CD4-positive, alpha-beta T cell (primary cell): ENCODE measurements around the gene MIR17HG. TPM values are rescaled to one million over a fixed set of nuclear protein-coding genes. Genes with fewer than 3 reads are reported as not detected.

Source experiments
- ATAC-seq: fragments of 200-7000 bp; cut with Tn5 transposase; one replicate; pipeline ENCODE4 v1.10.0; 2022; ENCODE audit warnings: mild to moderate bottlenecking; ENCODE audit not compliant: poor library complexity
- CTCF ChIA-PET: fragments of 350-600 bp; sonication (Branson Sonifier 250); formaldehyde crosslinking; loops from one replicate; lab custom pipeline; 2021; ENCODE audit warnings: antibody characterized with exemption, inconsistent platforms; lab: Charles Lee
- POLR2A ChIA-PET: fragments of 350-600 bp; sonication (Branson Sonifier 250); formaldehyde crosslinking; loops from one replicate; lab custom pipeline; 2021; ENCODE audit warnings: antibody characterized with exemption, inconsistent platforms; lab: Charles Lee
- DNase-seq, 14 experiments: peaks; one replicate each; pipeline ENCODE4 v3.0.0-alpha.2; 2013 to 2020; ENCODE audit warnings: mixed read lengths in 2 of 14
- H3K27ac ChIP-seq, 2 donors: one replicate each; pipeline versions ENCODE4 v1.5.1 to v1.7.0; 2013; ENCODE audit warnings: low read length in 2 of 2, low read depth in 1 of 2, mild to moderate bottlenecking in 1 of 2
- H3K27me3 ChIP-seq, 2 experiments: 1 replicate in 1 of 2; 2 replicates in 1 of 2; pipeline versions ENCODE4 v1.6.1 to v1.7.0; 2013; ENCODE audit warnings: low read length in 2 of 2, control low read depth in 1 of 2, mild to moderate bottlenecking in 1 of 2, moderate library complexity in 1 of 2; ENCODE audit not compliant: insufficient read depth in 2 of 2, control insufficient read depth in 1 of 2
- H3K36me3 ChIP-seq: one replicate; pipeline ENCODE4 v1.6.1; 2013; ENCODE audit warnings: low read length, control low read depth; ENCODE audit not compliant: insufficient read depth
- H3K4me1 ChIP-seq: one replicate; pipeline ENCODE4 v1.6.1; 2013; ENCODE audit warnings: low read length, control low read depth; ENCODE audit not compliant: insufficient read depth
- H3K4me3 ChIP-seq: one replicate; pipeline ENCODE4 v1.5.1; 2013; ENCODE audit warnings: mild to moderate bottlenecking, low read length, moderate library complexity
- H3K9me3 ChIP-seq, 2 experiments: 1 replicate in 1 of 2; 2 replicates in 1 of 2; pipeline versions ENCODE4 v1.6.1 to v1.7.0; 2013; ENCODE audit warnings: low read length in 2 of 2, mild to moderate bottlenecking in 2 of 2, control low read depth in 1 of 2, moderate library complexity in 1 of 2; ENCODE audit not compliant: control insufficient read depth in 1 of 2, insufficient read depth in 1 of 2
- H3K27ac Mint-ChIP-seq: one replicate; pipeline ENCODE4 v1.8.0; 2020; ENCODE audit warnings: mixed read lengths
- H3K27me3 Mint-ChIP-seq: one replicate; pipeline ENCODE4 v1.8.0; 2021; ENCODE audit warnings: mixed read lengths
- H3K36me3 Mint-ChIP-seq: one replicate; pipeline ENCODE4 v1.8.0; 2021; ENCODE audit warnings: low read depth, mixed read lengths
- H3K4me1 Mint-ChIP-seq: one replicate; pipeline ENCODE4 v1.8.0; 2021; ENCODE audit warnings: low read depth, mixed read lengths
- H3K4me3 Mint-ChIP-seq: one replicate; pipeline ENCODE4 v1.8.0; 2020; ENCODE audit warnings: mild to moderate bottlenecking, mixed read lengths
- H3K9me3 Mint-ChIP-seq: one replicate; pipeline ENCODE4 v1.8.0; 2020; ENCODE audit warnings: mixed read lengths
- intact Hi-C, 2 experiments: fragments of 100-400 bp; cut with DNase I in 1 of 2; cut with micrococcal nuclease in 1 of 2; formaldehyde crosslinking; loops; one replicate each; pipeline versions ENCODE4 v1.15.1 to v1.9.0; 2023 to 2025; cut with DNase I, micrococcal nuclease
- total RNA-seq, 174 experiments: library from RNA in 2 of 174; stranded (reverse) in 2 of 174; gene quantifications; one replicate each; pipeline ENCODE4 v1.2.3 and lab custom pipeline; 2021 to 2026
- TF ChIP-seq, protein P1 (sequence below): fragments of 200-600 bp; IDR thresholded peaks from one replicate; pipeline ENCODE4 v1.8.0; 2022; ENCODE audit warnings: antibody characterized with exemption, mild to moderate bottlenecking

The MIR17HG gene
- total RNA-seq, 2 experiments from 2014 or later = 6.0 to 6.6 TPM

- no peak overlapping the region for H3K27ac ChIP-seq
- TF ChIP-seq, protein P1, sequence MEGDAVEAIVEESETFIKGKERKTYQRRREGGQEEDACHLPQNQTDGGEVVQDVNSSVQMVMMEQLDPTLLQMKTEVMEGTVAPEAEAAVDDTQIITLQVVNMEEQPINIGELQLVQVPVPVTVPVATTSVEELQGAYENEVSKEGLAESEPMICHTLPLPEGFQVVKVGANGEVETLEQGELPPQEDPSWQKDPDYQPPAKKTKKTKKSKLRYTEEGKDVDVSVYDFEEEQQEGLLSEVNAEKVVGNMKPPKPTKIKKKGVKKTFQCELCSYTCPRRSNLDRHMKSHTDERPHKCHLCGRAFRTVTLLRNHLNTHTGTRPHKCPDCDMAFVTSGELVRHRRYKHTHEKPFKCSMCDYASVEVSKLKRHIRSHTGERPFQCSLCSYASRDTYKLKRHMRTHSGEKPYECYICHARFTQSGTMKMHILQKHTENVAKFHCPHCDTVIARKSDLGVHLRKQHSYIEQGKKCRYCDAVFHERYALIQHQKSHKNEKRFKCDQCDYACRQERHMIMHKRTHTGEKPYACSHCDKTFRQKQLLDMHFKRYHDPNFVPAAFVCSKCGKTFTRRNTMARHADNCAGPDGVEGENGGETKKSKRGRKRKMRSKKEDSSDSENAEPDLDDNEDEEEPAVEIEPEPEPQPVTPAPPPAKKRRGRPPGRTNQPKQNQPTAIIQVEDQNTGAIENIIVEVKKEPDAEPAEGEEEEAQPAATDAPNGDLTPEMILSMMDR = no peak
- Mint-ChIP-seq H3K36me3 (no peaks in the 10 kb centered on the region), H3K27ac (no peak overlapping the region), H3K4me3 (no peak overlapping the region), H3K27me3 (no peaks in the 10 kb centered on the region), H3K9me3 (no peaks in the 10 kb centered on the region), H3K4me1 (peaks cover 13% of the 10 kb centered on the region)
- DNase-seq = peak in 4 of 14 experiments; percentile 12 to 50 (median 20)
- no peak overlapping the region for H3K4me3 ChIP-seq
- H3K36me3 ChIP-seq = no peaks in the 10 kb centered on the region
- peaks cover 4% of the 10 kb centered on the region for H3K4me1 ChIP-seq
- peak; percentile 41 for ATAC-seq
- CTCF ChIA-PET = no interaction called here
- intact Hi-C loops = no loop called here
- no peaks in the 10 kb centered on the region for H3K9me3 ChIP-seq
- POLR2A ChIA-PET = interaction anchor here (0.8 kb wide), 1 partner anchor 24 kb away, joined by 3 read pairs; the partner anchor contains the start of gene MIR17HG
- no peaks in the 10 kb centered on the region for H3K27me3 ChIP-seq
Observed at GRCh38 chr13:91323349-91323748, 24.1 kb upstream of the MIR17HG start.

- no peaks in the 10 kb centered on the region for H3K27me3 ChIP-seq
- H3K36me3 ChIP-seq = no peaks in the 10 kb centered on the region
- intact Hi-C loops = no loop called here
- peaks cover 4% of the 10 kb centered on the region for H3K27me3 Mint-ChIP-seq
- ATAC-seq (no peak), DNase-seq (no peak)
- peaks cover 13% of the 10 kb centered on the region for H3K4me1 Mint-ChIP-seq
- H3K36me3 Mint-ChIP-seq = no peaks in the 10 kb centered on the region
- no peak overlapping the region for H3K4me3 ChIP-seq
- POLR2A ChIA-PET = interaction anchor here (0.6 to 1.1 kb wide), 2 partner anchors 12 to 14 kb away, joined by 3 read pairs; no protein-coding TSS in a partner anchor
- H3K27ac Mint-ChIP-seq = no peak overlapping the region
- TF ChIP-seq, protein P1 = no peak
- CTCF ChIA-PET = no interaction called here
- no peak overlapping the region for H3K4me3 Mint-ChIP-seq
- H3K4me1 ChIP-seq = peaks cover 4% of the 10 kb centered on the region
- H3K27ac ChIP-seq = no peak overlapping the region
- H3K9me3 Mint-ChIP-seq = no peaks in the 10 kb centered on the region
- no peaks in the 10 kb centered on the region for H3K9me3 ChIP-seq
Observed at GRCh38 chr13:91326146-91326545, 21.3 kb upstream of the MIR17HG start.

- Histone ChIP-seq H3K4me3 (no peak overlapping the region), H3K36me3 (no peaks in the 10 kb centered on the region), H3K27me3 (no peaks in the 10 kb centered on the region), H3K9me3 (no peaks in the 10 kb centered on the region), H3K4me1 (no peaks in the 10 kb centered on the region), H3K27ac (no peak overlapping the region)
- ATAC-seq (no peak), DNase-seq (no peak)
- Mint-ChIP-seq H3K9me3 (no peaks in the 10 kb centered on the region), H3K4me1 (peaks cover 5% of the 10 kb centered on the region), H3K4me3 (no peak overlapping the region), H3K27me3 (peaks cover 4% of the 10 kb centered on the region), H3K36me3 (no peaks in the 10 kb centered on the region), H3K27ac (no peak overlapping the region)
- TF ChIP-seq, protein P1 = no peak
- intact Hi-C loops = no loop called here
- ChIA-PET CTCF (interaction anchor here (1.4 kb wide), 1 partner anchor 37 kb away, joined by 3 read pairs; no protein-coding TSS in a partner anchor), POLR2A (no interaction called here)
Observed at GRCh38 chr13:91328726-91329125, 18.8 kb upstream of the MIR17HG start.
